GM21576 (cell line): ENCODE measurements around the gene FAM3A.
"Not testable (repeated sequence)": the region's sequence is repeated elsewhere in the genome, so short reads cannot be mapped to it uniquely, and the experiment has no call there.

ENCODE experiments used
- ATAC-seq: cut with Tn5 transposase; IDR thresholded peaks from one replicate; pipeline ENCODE4 v1.9.1; 2021; ENCODE audit warnings: mild to moderate bottlenecking, moderate library complexity; ENCODE audit not compliant: unreplicated experiment

Gene FAM3A

GRCh38 chrX:154505734-154506133, 10.3 kb downstream of the FAM3A start:
- no peak for ATAC-seq

GRCh38 chrX:154502989-154503388, 13.0 kb downstream of the FAM3A start:
- ATAC-seq, result no peak

- no peak for ATAC-seq
Measured at GRCh38 chrX:154502098-154502497, 13.9 kb downstream of the FAM3A start.

GRCh38 chrX:154501423-154501822, 14.6 kb downstream of the FAM3A start:
- not testable (repeated sequence) for ATAC-seq

GRCh38 chrX:154496591-154497137, 19.4 kb downstream of the FAM3A start:
- ATAC-seq, result not testable (repeated sequence)

GRCh38 chrX:154495472-154495922, 20.5 kb downstream of the FAM3A start:
- ATAC-seq, result no peak

- ATAC-seq, result no peak
Measured at GRCh38 chrX:154494715-154495114, 21.3 kb downstream of the FAM3A start.

- peak; percentile 69 for ATAC-seq
Measured at GRCh38 chrX:154490414-154491083, 25.5 kb downstream of the FAM3A start, which contains the start of gene SLC10A3. Gene SLC10A3 (minus strand): TSS chrX:154490629. CDS start chrX:154488940, 1,689 bp downstream.

- ATAC-seq, result peak; percentile 15
Measured at GRCh38 chrX:154490021-154490413, 26.0 kb downstream of the FAM3A start.

GRCh38 chrX:154489182-154489581, 26.9 kb downstream of the FAM3A start:
- no peak for ATAC-seq

GRCh38 chrX:154488336-154489075, 27.5 kb downstream of the FAM3A start:
- no peak for ATAC-seq

GRCh38 chrX:154487518-154488290, 28.3 kb downstream of the FAM3A start:
- no peak for ATAC-seq

- no peak for ATAC-seq
Measured at GRCh38 chrX:154486396-154487207, 29.4 kb downstream of the FAM3A start, which contains the start of gene UBL4A. Gene UBL4A (minus strand): TSS chrX:154486615. CDS start chrX:154486584, 31 bp downstream.

GRCh38 chrX:154486052-154486395, 30.0 kb downstream of the FAM3A start:
- no peak for ATAC-seq

- no peak for ATAC-seq
Measured at GRCh38 chrX:154485150-154486051, 30.6 kb downstream of the FAM3A start.

- no peak for ATAC-seq
Measured at GRCh38 chrX:154484255-154485149, 31.5 kb downstream of the FAM3A start.

GRCh38 chrX:154483325-154483724, 32.7 kb downstream of the FAM3A start:
- no peak for ATAC-seq

GRCh38 chrX:154482786-154483185, 33.2 kb downstream of the FAM3A start:
- ATAC-seq, result no peak
